K562 (cell line): ENCODE results near the gene PIK3CA. TPM values are rescaled to one million over a fixed set of nuclear protein-coding genes. Genes with fewer than 3 reads are reported as not detected.

Experiments used
- ATAC-seq: fragments of 200-7000 bp; cut with Tn5 transposase; 3 replicates; pipeline ENCODE4 v1.9.1; 2020; ENCODE audit warnings: moderate library complexity
- BruUV-seq: library from RNA; stranded (reverse); fragments of 400-500 nt; replicated peaks from 2 replicates; lab custom pipeline; 2021; lab: Mats Ljungman, UMichigan
- CTCF ChIA-PET: fragments of 300-600 bp; formaldehyde crosslinking; extraction: SDS; loops from one replicate; lab custom pipeline; 2021; ENCODE audit warnings: low intra/inter-chr PET ratio; lab: Yijun Ruan, JAX
- POLR2A ChIA-PET: fragments of 300-600, 350-650 bp; sonication (Branson Sonifier 250); formaldehyde crosslinking; extraction: SDS; loops from one replicate; lab custom pipeline; 2021; ENCODE audit warnings: antibody characterized with exemption, inconsistent platforms; lab: Yijun Ruan, JAX
- DNase-seq, 4 experiments: peaks; one replicate each; pipeline versions ENCODE4 v3.0.0 to v3.0.0-alpha.2; 2011 to 2018; ENCODE audit warnings: low spot score in 3 of 4, mixed read lengths in 3 of 4; ENCODE audit errors: extremely low read depth in 1 of 4
- FAIRE-seq: peaks from 2 replicates; lab custom pipeline; 2011; peaks lifted over from hg19 to GRCh38; lab: Jason Lieb, UNC
- H2AFZ ChIP-seq: 2 replicates; pipeline ENCODE4 v1.6.0; 2011; ENCODE audit warnings: low read depth, low read length, control low read depth, inconsistent platforms
- H3K27ac ChIP-seq: fragments of 200-600 bp; 3 replicates; pipeline ENCODE4 v1.8.0; 2011; ENCODE audit warnings: low read depth, mild to moderate bottlenecking, control low read depth, inconsistent platforms, low read length, moderate library complexity, mixed read lengths; ENCODE audit errors: extremely low read depth
- H3K27me3 ChIP-seq, 2 experiments: fragments of 300-600 bp in 1 of 2; 2 replicates in 1 of 2; 3 replicates in 1 of 2; pipeline versions ENCODE4 v1.6.0 to v1.8.0; 2011; ENCODE audit warnings: inconsistent platforms in 2 of 2, low read length in 2 of 2, mild to moderate bottlenecking in 1 of 2, mixed read lengths in 1 of 2, moderate library complexity in 1 of 2; ENCODE audit not compliant: control insufficient read depth in 2 of 2, insufficient read depth in 2 of 2
- H3K36me3 ChIP-seq: fragments of 300-600 bp; 3 replicates; pipeline ENCODE4 v1.8.0; 2011; ENCODE audit warnings: mild to moderate bottlenecking, low read length, inconsistent platforms; ENCODE audit not compliant: control insufficient read depth, insufficient read depth
- H3K4me1 ChIP-seq, 2 experiments: fragments of 200-600 bp in 1 of 2; replicated peaks in 1 of 2; 2 replicates in 1 of 2; 3 replicates in 1 of 2; pipeline versions ENCODE4 v1.5.1 to v1.8.0; 2011; ENCODE audit warnings: inconsistent platforms in 2 of 2, low read length in 2 of 2, mild to moderate bottlenecking in 1 of 2, mixed read lengths in 1 of 2, moderate library complexity in 1 of 2; ENCODE audit not compliant: control insufficient read depth in 2 of 2, insufficient read depth in 2 of 2
- H3K4me2 ChIP-seq: 2 replicates; pipeline ENCODE4 v1.6.1; 2011; ENCODE audit warnings: low read length, control low read depth, inconsistent platforms, mixed read lengths; ENCODE audit not compliant: insufficient read depth
- H3K4me3 ChIP-seq: fragments of 200-600 bp; sonication (generic), shearing (Covaris generic); 2 replicates; pipeline ENCODE4 v1.5.1; 2016; ENCODE audit warnings: control low read depth, inconsistent platforms
- H3K79me2 ChIP-seq: fragments of 200-600 bp; 3 replicates; pipeline ENCODE4 v1.8.0; 2011; ENCODE audit warnings: low read length, inconsistent platforms; ENCODE audit not compliant: control insufficient read depth, insufficient read depth
- H3K9ac ChIP-seq, 2 experiments: 2 replicates each; pipeline versions ENCODE4 v1.6.0 to v1.6.1; 2011; ENCODE audit warnings: low read depth in 2 of 2, low read length in 2 of 2, control low read depth in 1 of 2, inconsistent platforms in 1 of 2, mild to moderate bottlenecking in 1 of 2, mixed read lengths in 1 of 2; ENCODE audit not compliant: insufficient read depth in 1 of 2
- H3K9me1 ChIP-seq: one replicate; pipeline ENCODE4 v1.6.0; 2011; ENCODE audit warnings: inconsistent platforms, mild to moderate bottlenecking, low read length, moderate library complexity; ENCODE audit not compliant: control insufficient read depth, insufficient read depth
- H3K9me3 ChIP-seq: replicated peaks from 2 replicates; pipeline ENCODE4 v1.5.1; 2011; ENCODE audit warnings: low read depth, low read length, inconsistent platforms; ENCODE audit not compliant: control insufficient read depth, insufficient read depth
- H4K20me1 ChIP-seq: replicated peaks from 2 replicates; pipeline ENCODE4 v1.6.1; 2011; ENCODE audit warnings: low read length, inconsistent platforms, mixed read lengths; ENCODE audit not compliant: control insufficient read depth, insufficient read depth
- BRCA1 ChIP-seq, 2 experiments: fragments of 450-650 bp in 1 of 2; sonication (generic) in 1 of 2; formaldehyde crosslinking in 1 of 2; IDR thresholded peaks; 2 replicates each; pipeline versions ENCODE4 v1.5.0 to v1.6.1; 2017 to 2020; ENCODE audit warnings: mild to moderate bottlenecking in 1 of 2, missing genetic modification reagents in 1 of 2
- CREB1 ChIP-seq, 2 experiments: sonication (generic) in 1 of 2; formaldehyde crosslinking in 1 of 2; IDR thresholded peaks; 2 replicates each; pipeline versions ENCODE4 v1.6.1 to v1.8.0; 2012 to 2022; ENCODE audit warnings: inconsistent platforms in 1 of 2, mild to moderate bottlenecking in 1 of 2, missing genetic modification reagents in 1 of 2, moderate library complexity in 1 of 2
- CREM ChIP-seq: IDR thresholded peaks from 2 replicates; pipeline ENCODE4 v1.6.1; 2014; ENCODE audit warnings: antibody characterized with exemption, low read depth
- DNMT1 ChIP-seq: fragments of 450-650 bp; IDR thresholded peaks from 2 replicates; pipeline ENCODE4 v1.6.1; 2016; ENCODE audit warnings: antibody characterized with exemption, mild to moderate bottlenecking
- IRF2 ChIP-seq: sonication (generic); formaldehyde crosslinking; IDR thresholded peaks from 2 replicates; pipeline ENCODE4 v1.8.1; 2022; ENCODE audit warnings: mild to moderate bottlenecking, missing genetic modification reagents
- MYBL2 ChIP-seq, 2 experiments: fragments of 450-650 bp in 1 of 2; sonication (generic) in 1 of 2; formaldehyde crosslinking in 1 of 2; IDR thresholded peaks; 2 replicates each; pipeline versions ENCODE4 v1.6.1 to v1.8.1; 2017 to 2022; ENCODE audit warnings: borderline replicate concordance in 1 of 2, inconsistent platforms in 1 of 2, low read depth in 1 of 2, mild to moderate bottlenecking in 1 of 2, missing genetic modification reagents in 1 of 2, moderate library complexity in 1 of 2
- TCF3 ChIP-seq: sonication (generic); formaldehyde crosslinking; IDR thresholded peaks from 2 replicates; pipeline ENCODE4 v1.4.0; 2020; ENCODE audit warnings: mild to moderate bottlenecking, missing genetic modification reagents
- THRAP3 ChIP-seq: fragments of 450-650 bp; IDR thresholded peaks from 2 replicates; pipeline ENCODE4 v1.6.1; 2016; ENCODE audit warnings: mild to moderate bottlenecking, inconsistent platforms, borderline replicate concordance
- ZNF121 ChIP-seq: sonication (generic); formaldehyde crosslinking; conservative IDR thresholded peaks from 2 replicates; pipeline ENCODE4 v1.8.0; 2022; ENCODE audit warnings: missing genetic modification reagents
- ZNF717 ChIP-seq: fragments of 250-450 bp; sonication (Bioruptor Pico); IDR thresholded peaks from 2 replicates; pipeline ENCODE4 v1.5.0; 2021
- WGBS: fragments of 100-300 bp; shearing (Covaris generic); methylation state at CpG from one replicate; pipeline ENCODE4 v1.1.6; 2016; ENCODE audit warnings: low coverage, mixed read lengths; ENCODE audit not compliant: insufficient coverage; ENCODE audit errors: missing lambda C conversion rate; 5-methylcytosine and 5-hydroxymethylcytosine counted together
- in situ Hi-C: fragments of 300-500 bp; cut with MboI; formaldehyde crosslinking; loops from 4 replicates; pipeline ENCODE4 v1.15.0; 2018; ENCODE audit warnings: inconsistent platforms, mixed read lengths
- intact Hi-C: fragments of 100-400 bp; cut with micrococcal nuclease; formaldehyde crosslinking; loops from 2 replicates; pipeline ENCODE4 v1.14.2; 2022
- polyA plus RNA-seq, 8 experiments: library from polyadenylated mRNA; depleted of rRNA in 4 of 8; stranded (reverse) in 5 of 8; unstranded in 3 of 8; fragments of >200 nt; fragmentation: Nextera tagmentation in 2 of 8; fragmentation: Illumina TruSeq in 1 of 8; extraction: Ambion mirVana in 2 of 8; extraction: Trizol in 1 of 8; gene quantifications; 2 replicates each; pipeline versions ENCODE4 v1.2.1 to v1.2.3, GENCODE V29; 2011 to 2014; ENCODE audit warnings: inconsistent platforms in 1 of 8, missing spikeins in 1 of 8
- total RNA-seq, 7 experiments: library from RNA; depleted of rRNA in 6 of 7; stranded (reverse); fragments of >200 nt in 6 of 7; fragmentation: Illumina TruSeq in 2 of 7; extraction: Trizol in 2 of 7; gene quantifications; 2 replicates each; pipeline versions ENCODE4 v1.2.1 to v1.2.3, GENCODE V29; 2011 to 2021; ENCODE audit warnings: low replicate concordance in 1 of 7
- TF ChIP-seq, protein P1 (sequence below), 2 experiments: fragments of 450-650 bp in 1 of 2; sonication (generic) in 1 of 2; formaldehyde crosslinking; conservative IDR thresholded peaks; 2 replicates each; pipeline versions ENCODE4 v1.4.0 to v1.8.1; 2020 to 2022; ENCODE audit warnings: mild to moderate bottlenecking in 1 of 2, missing genetic modification reagents in 1 of 2

Gene PIK3CA
- total and polyA plus RNA-seq, 9 of the 15 experiments (the other 6 are each of a cell fraction or from before 2014, with no cell fraction given) = 3.8 to 19.4 (median 10.8) TPM

GRCh38 chr3:179247289-179248015 is 99.3 kb downstream of the PIK3CA start:
- POLR2A ChIA-PET = interaction anchor here (0.6 to 1.5 kb wide), 2 partner anchors 14 to 87 kb away, joined by 3 read pairs; no protein-coding TSS in a partner anchor
- FAIRE-seq = no peak

GRCh38 chr3:179250803-179251476 is 102.8 kb downstream of the PIK3CA start, which contains the start of gene KCNMB3:
TSS of gene KCNMB3 (minus strand) at chr3:179251114. CDS start at chr3:179250990, 124 bp downstream.
- ATAC-seq = no peak
- no peaks in the 10 kb centered on the region for H3K9me3 ChIP-seq
- intact Hi-C loops = loop anchor here (10.0 kb wide), 1 partner anchor 236 kb away; no protein-coding TSS in a partner anchor
- H3K27ac ChIP-seq = no peak within 1 kb of the TSS
- no peak for TF ChIP-seq BRCA1 (IDR thresholded peaks at IDR 0.05)
- TF ChIP-seq BRCA1 (CRISPR knock-in tag; IDR thresholded peaks at IDR 0.05) = no peak
- no peak for TF ChIP-seq TCF3
- no peak for TF ChIP-seq DNMT1
- TF ChIP-seq ZNF717 = no peak
- no peak for TF ChIP-seq THRAP3
- TF ChIP-seq MYBL2 (IDR thresholded peaks at IDR 0.05; ENCODE audit: low read depth) = no peak
- TF ChIP-seq MYBL2 (CRISPR knock-in tag; IDR thresholded peaks at IDR 0.05; ENCODE audit: borderline replicate concordance) = no peak
- TF ChIP-seq, protein P1, sequence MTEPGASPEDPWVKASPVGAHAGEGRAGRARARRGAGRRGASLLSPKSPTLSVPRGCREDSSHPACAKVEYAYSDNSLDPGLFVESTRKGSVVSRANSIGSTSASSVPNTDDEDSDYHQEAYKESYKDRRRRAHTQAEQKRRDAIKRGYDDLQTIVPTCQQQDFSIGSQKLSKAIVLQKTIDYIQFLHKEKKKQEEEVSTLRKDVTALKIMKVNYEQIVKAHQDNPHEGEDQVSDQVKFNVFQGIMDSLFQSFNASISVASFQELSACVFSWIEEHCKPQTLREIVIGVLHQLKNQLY (CRISPR knock-in tag; conservative IDR thresholded peaks at IDR 0.05) = no peak
- no peak for TF ChIP-seq CREB1 (IDR thresholded peaks at IDR 0.05)
- no peak for TF ChIP-seq CREB1 (CRISPR knock-in tag; IDR thresholded peaks at IDR 0.05)
- ChIA-PET CTCF (no interaction called here), POLR2A (interaction anchor here (0.6 kb wide), 1 partner anchor 72 kb away, joined by 3 read pairs; no protein-coding TSS in a partner anchor)
- H3K9me1 ChIP-seq = no peaks in the 10 kb centered on the region
- peaks cover 66% of the 10 kb centered on the region for H3K36me3 ChIP-seq
- no peak for FAIRE-seq
- BruUV-seq = no TSS peak
- H4K20me1 ChIP-seq = no peaks in the 10 kb centered on the region
- 84% methylated on average over 6 of the region's 6 CpGs for WGBS
- in situ Hi-C loops = no loop called here
- H3K4me3 ChIP-seq = no peak within 1 kb of the TSS
- H3K27me3 ChIP-seq = no peaks in the 10 kb centered on the region
- no peak within 1 kb of the TSS for H3K4me2 ChIP-seq
- H2AFZ ChIP-seq = no peak within 1 kb of the TSS
- H3K9ac ChIP-seq = no peak within 1 kb of the TSS
- H3K4me1 ChIP-seq = peaks cover 0 to 5% of the 10 kb centered on the region in 2 experiments; a peak in 2 of 5 replicates
- peaks cover 32% of the 10 kb centered on the region for H3K79me2 ChIP-seq
- no peak for DNase-seq

More at GRCh38 chr3:179247289-179248015, 99.3 kb downstream of the PIK3CA start:
- no peaks in the 10 kb centered on the region for H3K4me1 ChIP-seq
- no peaks in the 10 kb centered on the region for H4K20me1 ChIP-seq
- 81% methylated on average over 3 of the region's 3 CpGs for WGBS
- H2AFZ ChIP-seq = no peak overlapping the region
- no TSS peak for BruUV-seq
- in situ Hi-C loops (no loop called here), intact Hi-C loops (no loop called here)
- H3K9me1 ChIP-seq = no peaks in the 10 kb centered on the region
- no peak overlapping the region for H3K4me2 ChIP-seq
- no peak overlapping the region for H3K27ac ChIP-seq
- H3K79me2 ChIP-seq = peaks cover 5% of the 10 kb centered on the region; the same call in 1 of the 3 replicates
- CTCF ChIA-PET = no interaction called here
- ATAC-seq = no peak
- DNase-seq = no peak
- no peaks in the 10 kb centered on the region for H3K27me3 ChIP-seq
- peaks cover 74% of the 10 kb centered on the region for H3K36me3 ChIP-seq
- TF ChIP-seq ZNF121 = peak; percentile 54
- no peak for TF ChIP-seq IRF2 (CRISPR knock-in tag)
- no peak for TF ChIP-seq CREM
- TF ChIP-seq, all 486 proteins: peak for 1
- Histone ChIP-seq H3K9me3 (no peaks in the 10 kb centered on the region), H3K4me3 (no peak overlapping the region), H3K9ac (no peak overlapping the region)
